Keratinocyte (primary cell): Measurements from ENCODE around the gene PGAP3. TPM values are rescaled to one million over a fixed set of nuclear protein-coding genes. Genes with fewer than 3 reads are reported as not detected.

Experiments used
- DNase-seq: peaks from one replicate; pipeline ENCODE4 v3.0.0-alpha.2; 2011; ENCODE audit warnings: low read depth, missing footprints, low spot score
- FAIRE-seq: peaks from 2 replicates; lab custom pipeline; 2011; peaks lifted over from hg19 to GRCh38; lab: Jason Lieb, UNC
- H2AFZ ChIP-seq: 2 replicates; pipeline ENCODE4 v1.6.0; 2012; ENCODE audit warnings: low read length, control low read depth, inconsistent platforms; ENCODE audit not compliant: control insufficient read depth
- H3K27ac ChIP-seq: 2 replicates; pipeline ENCODE4 v1.5.1; 2011; ENCODE audit warnings: low read length; ENCODE audit not compliant: control insufficient read depth, insufficient read depth
- H3K27me3 ChIP-seq: 3 replicates; pipeline ENCODE4 v1.6.0; 2011; ENCODE audit warnings: low read length; ENCODE audit not compliant: control insufficient read depth, insufficient read depth; ENCODE audit errors: extremely low read depth
- H3K36me3 ChIP-seq, 2 experiments: 2 replicates in 1 of 2; 3 replicates in 1 of 2; pipeline ENCODE4 v1.5.1; 2011; ENCODE audit warnings: low read length in 2 of 2, mild to moderate bottlenecking in 1 of 2; ENCODE audit not compliant: control insufficient read depth in 2 of 2, insufficient read depth in 2 of 2; ENCODE audit errors: extremely low read depth in 1 of 2
- H3K4me1 ChIP-seq: 3 replicates; pipeline ENCODE4 v1.5.1; 2011; ENCODE audit warnings: low read length; ENCODE audit not compliant: control insufficient read depth, insufficient read depth; ENCODE audit errors: extremely low read depth
- H3K4me2 ChIP-seq: 3 replicates; pipeline ENCODE4 v1.6.0; 2011; ENCODE audit warnings: low read depth, low read length; ENCODE audit not compliant: control insufficient read depth, insufficient read depth; ENCODE audit errors: extremely low read depth
- H3K4me3 ChIP-seq, 3 experiments: fragments of 200-600 bp in 1 of 3; sonication (generic) in 1 of 3; 2 replicates in 2 of 3; 3 replicates in 1 of 3; pipeline ENCODE4 v1.5.1; 2011 to 2016; ENCODE audit warnings: low read length in 3 of 3, mild to moderate bottlenecking in 3 of 3, control low read depth in 2 of 3, inconsistent platforms in 1 of 3, low read depth in 1 of 3, mixed read lengths in 1 of 3, mixed run types in 1 of 3, moderate library complexity in 1 of 3; ENCODE audit not compliant: control insufficient read depth in 2 of 3, insufficient read depth in 2 of 3; ENCODE audit errors: extremely low read depth in 1 of 3
- H3K79me2 ChIP-seq: 2 replicates; pipeline ENCODE4 v1.6.0; 2012; ENCODE audit warnings: low read length; ENCODE audit not compliant: control insufficient read depth, insufficient read depth
- H3K9ac ChIP-seq: 3 replicates; pipeline ENCODE4 v1.6.0; 2011; ENCODE audit warnings: low read length; ENCODE audit not compliant: control insufficient read depth, insufficient read depth; ENCODE audit errors: extremely low read depth
- H3K9me1 ChIP-seq: 3 replicates; pipeline ENCODE4 v1.6.0; 2011; ENCODE audit warnings: low read length; ENCODE audit not compliant: control insufficient read depth, insufficient read depth; ENCODE audit errors: extremely low read depth
- H3K9me3 ChIP-seq: 2 replicates; pipeline ENCODE4 v1.5.1; 2012; ENCODE audit warnings: low read depth, low read length; ENCODE audit not compliant: control insufficient read depth
- H4K20me1 ChIP-seq: 3 replicates; pipeline ENCODE4 v1.6.0; 2011; ENCODE audit warnings: low read length; ENCODE audit not compliant: control insufficient read depth, insufficient read depth; ENCODE audit errors: extremely low read depth
- EZH2 ChIP-seq: IDR thresholded peaks from one replicate; pipeline ENCODE4 v1.6.1; 2012; ENCODE audit warnings: inconsistent platforms, mild to moderate bottlenecking, low read length, moderate library complexity
- dilution Hi-C: fragments of 300-500 bp; cut with MboI; formaldehyde crosslinking; loops from one replicate; pipeline ENCODE4 v1.7.0; 2020; ENCODE audit warnings: low sequenced_read_pairs; ENCODE audit not compliant: extremely low pct_ligation_motif_present
- polyA plus RNA-seq, 5 experiments: library from polyadenylated mRNA; depleted of rRNA in 3 of 5; stranded (reverse) in 3 of 5; stranded (forward) in 1 of 5; unstranded in 1 of 5; fragments of >200 nt; gene quantifications; 1 replicate in 1 of 5; 2 replicates in 3 of 5; 3 replicates in 1 of 5; pipeline versions ENCODE4 v1.2.1 to v1.2.3, GENCODE V29; 2011 to 2012; ENCODE audit warnings: missing spikeins in 2 of 5, low read depth in 1 of 5, low replicate concordance in 1 of 5
- TF ChIP-seq, protein P1 (sequence below), 3 experiments: IDR thresholded peaks in 1 of 3; conservative IDR thresholded peaks in 1 of 3; optimal IDR thresholded peaks in 1 of 3; 2 replicates in 2 of 3; 3 replicates in 1 of 3; pipeline versions ENCODE3 to v1.5.1; 2011; ENCODE audit warnings: low read length in 3 of 3, mild to moderate bottlenecking in 3 of 3, moderate library complexity in 2 of 3, control low read depth in 1 of 3, inconsistent platforms in 1 of 3; ENCODE audit not compliant: insufficient read depth in 2 of 3; ENCODE audit errors: extremely low read depth in 1 of 3

PGAP3 gene
- polyA plus RNA-seq, 1 donor (not counting 4 experiments of a cell fraction or from before 2014, with no cell fraction given): 5.6 TPM

DNA sequence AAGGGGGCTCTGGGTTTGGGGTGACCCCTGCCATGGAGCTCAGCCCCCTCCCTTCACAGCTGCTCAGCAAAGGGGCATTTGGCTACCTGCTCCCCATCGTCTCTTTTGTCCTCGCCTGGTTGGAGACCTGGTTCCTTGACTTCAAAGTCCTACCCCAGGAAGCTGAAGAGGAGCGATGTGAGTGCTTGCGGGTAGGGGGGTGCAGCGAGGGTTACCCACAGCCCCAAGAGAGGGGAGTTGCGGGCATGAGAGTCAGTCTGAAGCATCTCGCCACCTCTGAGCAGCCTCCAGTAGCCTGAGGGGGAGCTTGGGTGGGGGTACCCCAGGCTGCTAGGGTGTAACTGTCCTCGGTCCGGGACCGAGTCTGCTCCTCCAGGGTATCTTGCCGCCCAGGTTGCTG is 29.5 kb downstream of the PGAP3 start:
- Histone ChIP-seq H3K9me3 (no peaks in the 10 kb centered on the region), H3K27me3 (no peaks in the 10 kb centered on the region), H3K4me2 (no peak overlapping the region), H3K4me3 (no peak overlapping the region), H3K9ac (no peak overlapping the region), H3K9me1 (no peaks in the 10 kb centered on the region), H3K79me2 (no peaks in the 10 kb centered on the region), H3K27ac (no peak overlapping the region), H2AFZ (no peak overlapping the region), H3K36me3 (peaks cover 6 to 19% of the 10 kb centered on the region in 2 experiments), H3K4me1 (no peaks in the 10 kb centered on the region), H4K20me1 (peaks cover 3% of the 10 kb centered on the region)
- DNase-seq (no peak), FAIRE-seq (no peak)
- dilution Hi-C loops: no loop called here
- TF ChIP-seq, protein P1, sequence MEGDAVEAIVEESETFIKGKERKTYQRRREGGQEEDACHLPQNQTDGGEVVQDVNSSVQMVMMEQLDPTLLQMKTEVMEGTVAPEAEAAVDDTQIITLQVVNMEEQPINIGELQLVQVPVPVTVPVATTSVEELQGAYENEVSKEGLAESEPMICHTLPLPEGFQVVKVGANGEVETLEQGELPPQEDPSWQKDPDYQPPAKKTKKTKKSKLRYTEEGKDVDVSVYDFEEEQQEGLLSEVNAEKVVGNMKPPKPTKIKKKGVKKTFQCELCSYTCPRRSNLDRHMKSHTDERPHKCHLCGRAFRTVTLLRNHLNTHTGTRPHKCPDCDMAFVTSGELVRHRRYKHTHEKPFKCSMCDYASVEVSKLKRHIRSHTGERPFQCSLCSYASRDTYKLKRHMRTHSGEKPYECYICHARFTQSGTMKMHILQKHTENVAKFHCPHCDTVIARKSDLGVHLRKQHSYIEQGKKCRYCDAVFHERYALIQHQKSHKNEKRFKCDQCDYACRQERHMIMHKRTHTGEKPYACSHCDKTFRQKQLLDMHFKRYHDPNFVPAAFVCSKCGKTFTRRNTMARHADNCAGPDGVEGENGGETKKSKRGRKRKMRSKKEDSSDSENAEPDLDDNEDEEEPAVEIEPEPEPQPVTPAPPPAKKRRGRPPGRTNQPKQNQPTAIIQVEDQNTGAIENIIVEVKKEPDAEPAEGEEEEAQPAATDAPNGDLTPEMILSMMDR (optimal IDR thresholded peaks at IDR 0.05 in 1 of 3, IDR thresholded peaks at IDR 0.05 in 1 of 3, conservative IDR thresholded peaks at IDR 0.05 in 1 of 3; ENCODE audit: extremely low read depth in 1 of 3, insufficient read depth in 2 of 3, low read length in 3 of 3): no peak

GRCh38 chr17:39655105-39655504 is 32.8 kb downstream of the PGAP3 start:
- dilution Hi-C loops: no loop called here
- Histone ChIP-seq H3K9me1 (no peaks in the 10 kb centered on the region), H3K9ac (no peak overlapping the region), H3K4me2 (no peak overlapping the region), H3K27me3 (no peaks in the 10 kb centered on the region), H4K20me1 (peaks cover 3% of the 10 kb centered on the region), H3K27ac (no peak overlapping the region), H3K9me3 (no peaks in the 10 kb centered on the region), H3K4me3 (no peak overlapping the region), H3K4me1 (no peaks in the 10 kb centered on the region), H2AFZ (no peak overlapping the region), H3K79me2 (no peaks in the 10 kb centered on the region), H3K36me3 (peaks cover 6 to 16% of the 10 kb centered on the region in 2 experiments)
- FAIRE-seq: no peak
- TF ChIP-seq, protein P1 (optimal IDR thresholded peaks at IDR 0.05 in 1 of 3, IDR thresholded peaks at IDR 0.05 in 1 of 3, conservative IDR thresholded peaks at IDR 0.05 in 1 of 3; ENCODE audit: extremely low read depth in 1 of 3, insufficient read depth in 2 of 3, low read length in 3 of 3): no peak
- TF ChIP-seq EZH2: no peak
- no peak for DNase-seq
